DND-41 (cell line): ENCODE data around the gene PRAME.

Experiments used
- ATAC-seq: fragments of 200-7000 bp; cut with Tn5 transposase; 3 replicates; pipeline ENCODE4 v1.9.1; 2021; ENCODE audit warnings: low read depth; ENCODE audit not compliant: insufficient read depth
- DNase-seq: peaks from one replicate; pipeline ENCODE4 v3.0.0-alpha.2; 2020
- H2AFZ ChIP-seq: 2 replicates; pipeline ENCODE4 v1.6.0; 2012; ENCODE audit warnings: low read depth, low read length
- H3K27ac ChIP-seq: 2 replicates; pipeline ENCODE4 v1.5.1; 2012; ENCODE audit warnings: low read length, inconsistent platforms
- H3K27me3 ChIP-seq: fragments of 200-600 bp; sonication (generic); 2 replicates; pipeline ENCODE4 v1.6.0; 2012; ENCODE audit warnings: low read length, mild to moderate bottlenecking, inconsistent platforms; ENCODE audit not compliant: insufficient read depth, poor library complexity
- H3K36me3 ChIP-seq: 2 replicates; pipeline ENCODE4 v1.5.1; 2012; ENCODE audit warnings: low read length, inconsistent platforms; ENCODE audit not compliant: insufficient read depth
- H3K4me1 ChIP-seq: 2 replicates; pipeline ENCODE4 v1.5.1; 2012; ENCODE audit warnings: mild to moderate bottlenecking, low read length; ENCODE audit not compliant: insufficient read depth
- H3K4me2 ChIP-seq: 2 replicates; pipeline ENCODE4 v1.6.0; 2012; ENCODE audit warnings: mild to moderate bottlenecking, moderate library complexity, low read length, inconsistent platforms; ENCODE audit not compliant: insufficient read depth
- H3K4me3 ChIP-seq, 2 experiments: fragments of 200-600 bp in 1 of 2; shearing (Covaris generic) in 1 of 2; 2 replicates each; pipeline ENCODE4 v1.5.1; 2012 to 2016; ENCODE audit warnings: inconsistent platforms in 2 of 2, low read length in 2 of 2, mild to moderate bottlenecking in 2 of 2, low read depth in 1 of 2, moderate library complexity in 1 of 2
- H3K79me2 ChIP-seq: 2 replicates; pipeline ENCODE4 v1.6.0; 2012; ENCODE audit warnings: low read length, inconsistent platforms; ENCODE audit not compliant: insufficient read depth
- H3K9ac ChIP-seq: 2 replicates; pipeline ENCODE4 v1.6.0; 2012; ENCODE audit warnings: low read depth, mild to moderate bottlenecking, inconsistent platforms, low read length, moderate library complexity
- H3K9me3 ChIP-seq: 2 replicates; pipeline ENCODE4 v1.5.1; 2012; ENCODE audit warnings: low read length, moderate library complexity, mild to moderate bottlenecking, inconsistent platforms; ENCODE audit not compliant: insufficient read depth, severe bottlenecking
- H4K20me1 ChIP-seq: 2 replicates; pipeline ENCODE4 v1.6.0; 2012; ENCODE audit warnings: low read length; ENCODE audit not compliant: insufficient read depth
- EZH2 ChIP-seq: IDR thresholded peaks from 3 replicates; pipeline ENCODE4 v1.6.1; 2012; ENCODE audit warnings: borderline replicate concordance, low read depth, mild to moderate bottlenecking, moderate library complexity, low read length, inconsistent platforms; ENCODE audit not compliant: severe bottlenecking
- TF ChIP-seq, protein P1 (sequence below): IDR thresholded peaks from 2 replicates; pipeline ENCODE4 v1.5.1; 2012; ENCODE audit warnings: borderline replicate concordance, low read length, moderate library complexity, mild to moderate bottlenecking; ENCODE audit not compliant: poor library complexity, severe bottlenecking; ENCODE audit errors: extremely low read depth

The PRAME gene

GRCh38 chr22:22576244-22576988 is 17.4 kb upstream of the PRAME start:
- H3K27me3 ChIP-seq = peaks cover 7% of the 10 kb centered on the region
- no peak overlapping the region for H3K4me3 ChIP-seq
- no peak overlapping the region for H3K9ac ChIP-seq
- H3K4me1 ChIP-seq = no peaks in the 10 kb centered on the region
- H3K79me2 ChIP-seq = no peaks in the 10 kb centered on the region
- no peaks in the 10 kb centered on the region for H3K36me3 ChIP-seq
- no peak overlapping the region for H2AFZ ChIP-seq
- H3K4me2 ChIP-seq = no peak overlapping the region
- TF ChIP-seq, protein P1, sequence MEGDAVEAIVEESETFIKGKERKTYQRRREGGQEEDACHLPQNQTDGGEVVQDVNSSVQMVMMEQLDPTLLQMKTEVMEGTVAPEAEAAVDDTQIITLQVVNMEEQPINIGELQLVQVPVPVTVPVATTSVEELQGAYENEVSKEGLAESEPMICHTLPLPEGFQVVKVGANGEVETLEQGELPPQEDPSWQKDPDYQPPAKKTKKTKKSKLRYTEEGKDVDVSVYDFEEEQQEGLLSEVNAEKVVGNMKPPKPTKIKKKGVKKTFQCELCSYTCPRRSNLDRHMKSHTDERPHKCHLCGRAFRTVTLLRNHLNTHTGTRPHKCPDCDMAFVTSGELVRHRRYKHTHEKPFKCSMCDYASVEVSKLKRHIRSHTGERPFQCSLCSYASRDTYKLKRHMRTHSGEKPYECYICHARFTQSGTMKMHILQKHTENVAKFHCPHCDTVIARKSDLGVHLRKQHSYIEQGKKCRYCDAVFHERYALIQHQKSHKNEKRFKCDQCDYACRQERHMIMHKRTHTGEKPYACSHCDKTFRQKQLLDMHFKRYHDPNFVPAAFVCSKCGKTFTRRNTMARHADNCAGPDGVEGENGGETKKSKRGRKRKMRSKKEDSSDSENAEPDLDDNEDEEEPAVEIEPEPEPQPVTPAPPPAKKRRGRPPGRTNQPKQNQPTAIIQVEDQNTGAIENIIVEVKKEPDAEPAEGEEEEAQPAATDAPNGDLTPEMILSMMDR = peak; percentile 92
- no peak for TF ChIP-seq EZH2
- ATAC-seq (peak; percentile 84), DNase-seq (peak; percentile 60)
- H4K20me1 ChIP-seq = no peaks in the 10 kb centered on the region
- H3K27ac ChIP-seq = no peak overlapping the region
- no peaks in the 10 kb centered on the region for H3K9me3 ChIP-seq

- ATAC-seq = no peak
- DNase-seq = no peak
- Histone ChIP-seq H4K20me1 (no peaks in the 10 kb centered on the region), H2AFZ (no peak overlapping the region), H3K4me2 (no peak overlapping the region), H3K9me3 (no peaks in the 10 kb centered on the region), H3K27me3 (peaks cover 7% of the 10 kb centered on the region), H3K36me3 (no peaks in the 10 kb centered on the region), H3K4me1 (no peaks in the 10 kb centered on the region), H3K4me3 (no peak overlapping the region), H3K79me2 (no peaks in the 10 kb centered on the region), H3K9ac (no peak overlapping the region), H3K27ac (no peak overlapping the region)
- no peak for TF ChIP-seq EZH2
Measured at GRCh38 chr22:22574361-22574760, 15.3 kb upstream of the PRAME start.

DNA sequence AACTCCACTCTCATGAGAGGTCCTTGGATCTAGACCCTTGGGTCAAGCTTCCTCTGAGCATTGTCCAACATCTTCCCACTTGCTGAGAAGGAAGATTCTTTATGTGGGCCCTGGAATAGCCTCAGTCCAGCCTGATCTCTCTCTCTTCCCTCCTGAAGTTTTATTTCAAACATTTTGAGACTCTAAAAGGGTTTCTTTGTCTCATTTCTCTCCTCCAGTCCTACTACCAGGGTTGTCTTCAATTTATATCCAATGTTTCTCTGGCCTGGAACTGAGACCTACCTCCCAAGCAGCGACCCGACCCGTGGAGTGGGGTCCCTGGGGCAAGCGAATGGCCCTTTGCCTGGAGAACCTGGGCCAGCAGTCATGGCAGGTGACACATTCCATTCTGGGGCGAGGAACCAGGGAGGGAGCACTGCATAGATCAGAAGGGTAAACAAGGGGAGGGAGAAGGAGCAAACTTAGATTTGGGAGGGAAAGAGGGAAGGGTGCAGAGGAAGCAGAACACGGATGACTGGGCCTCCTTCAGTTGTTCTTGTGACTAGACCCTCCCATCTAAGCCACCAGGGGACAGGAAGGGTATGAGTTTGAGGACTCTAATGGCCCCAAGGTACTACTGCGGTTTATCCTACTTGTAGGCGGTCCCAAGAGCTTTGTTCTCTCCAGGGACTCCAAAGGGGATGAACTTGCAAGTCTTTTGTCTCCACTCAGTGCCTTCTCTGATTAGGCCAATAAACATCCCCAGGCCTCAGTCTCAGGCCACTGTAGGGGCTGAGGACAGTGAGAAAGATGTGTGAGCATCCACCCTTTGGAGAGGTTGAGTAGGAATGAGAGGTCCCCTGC is 14.2 kb upstream of the PRAME start:
- Histone ChIP-seq H3K9me3 (no peaks in the 10 kb centered on the region), H2AFZ (no peak overlapping the region), H3K4me2 (no peak overlapping the region), H3K27ac (no peak overlapping the region), H3K27me3 (peaks cover 14% of the 10 kb centered on the region), H3K79me2 (no peaks in the 10 kb centered on the region), H3K9ac (no peak overlapping the region), H3K4me3 (no peak overlapping the region), H4K20me1 (no peaks in the 10 kb centered on the region), H3K36me3 (no peaks in the 10 kb centered on the region), H3K4me1 (no peaks in the 10 kb centered on the region)
- ATAC-seq (no peak), DNase-seq (no peak)
- TF ChIP-seq EZH2 = no peak
- TF ChIP-seq, protein P1 = no peak

- H3K4me1 ChIP-seq = no peaks in the 10 kb centered on the region
- no peak overlapping the region for H3K9ac ChIP-seq
- no peak overlapping the region for H3K4me2 ChIP-seq
- H3K27ac ChIP-seq = no peak overlapping the region
- TF ChIP-seq, protein P1 = no peak
- TF ChIP-seq EZH2 = no peak
- H4K20me1 ChIP-seq = no peaks in the 10 kb centered on the region
- no peak overlapping the region for H2AFZ ChIP-seq
- no peak for ATAC-seq
- peaks cover 17% of the 10 kb centered on the region for H3K27me3 ChIP-seq
- no peak overlapping the region for H3K4me3 ChIP-seq
- H3K9me3 ChIP-seq = no peaks in the 10 kb centered on the region
- H3K79me2 ChIP-seq = no peaks in the 10 kb centered on the region
- no peaks in the 10 kb centered on the region for H3K36me3 ChIP-seq
- no peak for DNase-seq
Measured at GRCh38 chr22:22571862-22572261, 12.8 kb upstream of the PRAME start.
